Measurements from ENCODE around the gene PRCC. TPM values are rescaled to one million over a fixed set of nuclear protein-coding genes. Genes with fewer than 3 reads are reported as not detected.

PRCC gene
- polyA plus RNA-seq, 1 donor (not counting 4 experiments of a cell fraction or from before 2014, with no cell fraction given): 40.4 TPM

DNA sequence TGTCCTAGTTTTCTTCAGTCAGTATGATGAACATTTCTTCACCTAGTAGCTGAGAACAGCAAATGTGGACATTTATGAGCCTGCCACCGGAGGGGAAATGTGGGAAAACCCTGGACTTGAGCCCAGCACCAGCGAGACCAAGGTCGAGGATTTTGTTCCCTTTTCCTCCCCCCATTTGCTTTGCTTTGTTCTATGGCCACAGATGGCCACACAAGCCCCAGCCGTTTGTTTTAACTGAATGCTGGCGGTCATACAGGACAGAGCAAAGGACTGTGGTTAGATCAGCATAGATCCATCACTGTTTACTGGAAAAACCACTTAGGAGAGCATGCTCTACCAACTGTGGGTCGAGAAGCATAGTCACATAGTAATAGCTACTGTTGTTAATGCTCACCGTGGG is 28.5 kb downstream of the PRCC start:
- H3K9me3 ChIP-seq (ENCODE audit: control insufficient read depth, low read depth, low read length): no peaks in the 10 kb centered on the region
- no peak for TF ChIP-seq EZH2 (IDR thresholded peaks at IDR 0.05; ENCODE audit: low read length)
- TF ChIP-seq, protein P1, sequence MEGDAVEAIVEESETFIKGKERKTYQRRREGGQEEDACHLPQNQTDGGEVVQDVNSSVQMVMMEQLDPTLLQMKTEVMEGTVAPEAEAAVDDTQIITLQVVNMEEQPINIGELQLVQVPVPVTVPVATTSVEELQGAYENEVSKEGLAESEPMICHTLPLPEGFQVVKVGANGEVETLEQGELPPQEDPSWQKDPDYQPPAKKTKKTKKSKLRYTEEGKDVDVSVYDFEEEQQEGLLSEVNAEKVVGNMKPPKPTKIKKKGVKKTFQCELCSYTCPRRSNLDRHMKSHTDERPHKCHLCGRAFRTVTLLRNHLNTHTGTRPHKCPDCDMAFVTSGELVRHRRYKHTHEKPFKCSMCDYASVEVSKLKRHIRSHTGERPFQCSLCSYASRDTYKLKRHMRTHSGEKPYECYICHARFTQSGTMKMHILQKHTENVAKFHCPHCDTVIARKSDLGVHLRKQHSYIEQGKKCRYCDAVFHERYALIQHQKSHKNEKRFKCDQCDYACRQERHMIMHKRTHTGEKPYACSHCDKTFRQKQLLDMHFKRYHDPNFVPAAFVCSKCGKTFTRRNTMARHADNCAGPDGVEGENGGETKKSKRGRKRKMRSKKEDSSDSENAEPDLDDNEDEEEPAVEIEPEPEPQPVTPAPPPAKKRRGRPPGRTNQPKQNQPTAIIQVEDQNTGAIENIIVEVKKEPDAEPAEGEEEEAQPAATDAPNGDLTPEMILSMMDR (optimal IDR thresholded peaks at IDR 0.05 in 1 of 3, IDR thresholded peaks at IDR 0.05 in 1 of 3, conservative IDR thresholded peaks at IDR 0.05 in 1 of 3; ENCODE audit: extremely low read depth in 1 of 3, insufficient read depth in 2 of 3, low read length in 3 of 3): no peak
- H3K9ac ChIP-seq (ENCODE audit: control insufficient read depth, extremely low read depth, insufficient read depth, low read length): no peak overlapping the region
- no peak overlapping the region for H3K27ac ChIP-seq (ENCODE audit: control insufficient read depth, insufficient read depth, low read length)
- H3K79me2 ChIP-seq (ENCODE audit: control insufficient read depth, insufficient read depth, low read length): no peaks in the 10 kb centered on the region
- no peaks in the 10 kb centered on the region for H3K9me1 ChIP-seq (ENCODE audit: control insufficient read depth, extremely low read depth, insufficient read depth, low read length)
- no peaks in the 10 kb centered on the region for H3K4me1 ChIP-seq (ENCODE audit: control insufficient read depth, extremely low read depth, insufficient read depth, low read length)
- H2AFZ ChIP-seq (ENCODE audit: control insufficient read depth, low read length): no peak overlapping the region
- DNase-seq (ENCODE audit: low read depth, low spot score) (no peak), FAIRE-seq (no peak)
- no peak overlapping the region for H3K4me3 ChIP-seq (ENCODE audit: control insufficient read depth in 2 of 3, extremely low read depth in 1 of 3, insufficient read depth in 2 of 3, low read depth in 1 of 3, low read length in 3 of 3)
- dilution Hi-C loops (cut with MboI; ENCODE audit: extremely low pct_ligation_motif_present, low sequenced_read_pairs): no loop called here
- H3K27me3 ChIP-seq (ENCODE audit: control insufficient read depth, extremely low read depth, insufficient read depth, low read length): no peaks in the 10 kb centered on the region
- no peak overlapping the region for H3K4me2 ChIP-seq (ENCODE audit: control insufficient read depth, extremely low read depth, insufficient read depth, low read depth, low read length)
- H3K36me3 ChIP-seq (ENCODE audit: control insufficient read depth in 2 of 2, extremely low read depth in 1 of 2, insufficient read depth in 2 of 2, low read length in 2 of 2): peaks cover 26 to 47% of the 10 kb centered on the region in 2 experiments
- no peaks in the 10 kb centered on the region for H4K20me1 ChIP-seq (ENCODE audit: control insufficient read depth, extremely low read depth, insufficient read depth, low read length)

GRCh38 chr1:156796340-156797097 is 29.2 kb downstream of the PRCC start:
- H3K36me3 ChIP-seq (ENCODE audit: control insufficient read depth in 2 of 2, extremely low read depth in 1 of 2, insufficient read depth in 2 of 2, low read length in 2 of 2): peaks cover 22 to 43% of the 10 kb centered on the region in 2 experiments
- DNase-seq (ENCODE audit: low read depth, low spot score): no peak
- FAIRE-seq: no peak
- dilution Hi-C loops (cut with MboI; ENCODE audit: extremely low pct_ligation_motif_present, low sequenced_read_pairs): no loop called here
- H3K27ac ChIP-seq (ENCODE audit: control insufficient read depth, insufficient read depth, low read length): no peak overlapping the region
- H3K9me1 ChIP-seq (ENCODE audit: control insufficient read depth, extremely low read depth, insufficient read depth, low read length): no peaks in the 10 kb centered on the region
- no peak overlapping the region for H3K4me2 ChIP-seq (ENCODE audit: control insufficient read depth, extremely low read depth, insufficient read depth, low read depth, low read length)
- H3K4me3 ChIP-seq (ENCODE audit: control insufficient read depth in 2 of 3, extremely low read depth in 1 of 3, insufficient read depth in 2 of 3, low read depth in 1 of 3, low read length in 3 of 3): no peak overlapping the region
- no peak overlapping the region for H2AFZ ChIP-seq (ENCODE audit: control insufficient read depth, low read length)
- no peak overlapping the region for H3K9ac ChIP-seq (ENCODE audit: control insufficient read depth, extremely low read depth, insufficient read depth, low read length)
- H3K79me2 ChIP-seq (ENCODE audit: control insufficient read depth, insufficient read depth, low read length): no peaks in the 10 kb centered on the region
- H3K4me1 ChIP-seq (ENCODE audit: control insufficient read depth, extremely low read depth, insufficient read depth, low read length): no peaks in the 10 kb centered on the region
- TF ChIP-seq EZH2 (IDR thresholded peaks at IDR 0.05; ENCODE audit: low read length): no peak
- H3K27me3 ChIP-seq (ENCODE audit: control insufficient read depth, extremely low read depth, insufficient read depth, low read length): no peaks in the 10 kb centered on the region
- H3K9me3 ChIP-seq (ENCODE audit: control insufficient read depth, low read depth, low read length): no peaks in the 10 kb centered on the region
- H4K20me1 ChIP-seq (ENCODE audit: control insufficient read depth, extremely low read depth, insufficient read depth, low read length): peaks cover 3% of the 10 kb centered on the region

All from keratinocyte (primary cell).